ENCODE data around the gene PLEKHA3. TPM values are rescaled to one million over a fixed set of nuclear protein-coding genes. Genes with fewer than 3 reads are reported as not detected.
A peak's percentile ranks its signal among the peaks of the same experiment; 100 is the strongest.

Gene PLEKHA3
- total RNA-seq, 1 experiment from 2014 or later, result 30.5 TPM

- DNase-seq (ENCODE audit: low read depth, low spot score) (no peak), ATAC-seq (no peak)
- in situ Hi-C loops (cut with HindIII; ENCODE audit: low pct_unique_long_range_greater_than_20kb, low sequenced_read_pairs) (no loop called here), intact Hi-C loops (cut with micrococcal nuclease; ENCODE audit: unreplicated experiment) (no loop called here)
- H3K27me3 ChIP-seq (ENCODE audit: control insufficient read depth, insufficient read depth, low read length), result no peaks in the 10 kb centered on the region
- H3K4me3 ChIP-seq (ENCODE audit: low read depth in 2 of 2, low read length in 2 of 2), result no peak overlapping the region
- ChIA-PET CTCF (interaction anchor here (0.6 kb wide), 1 partner anchor 1657 kb away, joined by 3 read pairs; no protein-coding TSS in a partner anchor), POLR2A (no interaction called here)
- no peaks in the 10 kb centered on the region for H3K36me3 ChIP-seq (ENCODE audit: control insufficient read depth, insufficient read depth, low read length)
- no peaks in the 10 kb centered on the region for H3K9me3 ChIP-seq (ENCODE audit: control insufficient read depth, insufficient read depth, low read depth, low read length)
- H3K27ac ChIP-seq (ENCODE audit: low read length), result no peak overlapping the region
- TSS peak; percentile 29 for BruUV-seq (replicated peaks)
- TF ChIP-seq REST (IDR thresholded peaks at IDR 0.05; ENCODE audit: insufficient read depth in 1 of 2, low read depth in 2 of 2, low read length in 1 of 2), result no peak
- TF ChIP-seq CTCF (IDR thresholded peaks at IDR 0.05), result no peak
- no peak for TF ChIP-seq TCF7L2 (IDR thresholded peaks at IDR 0.05; ENCODE audit: low read depth, low read length)
- TF ChIP-seq SIN3A (IDR thresholded peaks at IDR 0.05; ENCODE audit: borderline replicate concordance, insufficient read depth, low read depth, low read length), result no peak
- no peaks in the 10 kb centered on the region for H3K4me1 ChIP-seq (ENCODE audit: control insufficient read depth, insufficient read depth, low read length)
These were observed 32.2 kb downstream of the PLEKHA3 start for GRCh38 chr2:178512484-178512883.

GRCh38 chr2:178513876-178514275 lies 33.6 kb downstream of the PLEKHA3 start:
- ATAC-seq (no peak), DNase-seq (ENCODE audit: low read depth, low spot score) (no peak)
- in situ Hi-C loops (cut with HindIII; ENCODE audit: low pct_unique_long_range_greater_than_20kb, low sequenced_read_pairs) (no loop called here), intact Hi-C loops (cut with micrococcal nuclease; ENCODE audit: unreplicated experiment) (no loop called here)
- ChIA-PET POLR2A (no interaction called here), CTCF (no interaction called here)
- Histone ChIP-seq H3K27ac (ENCODE audit: low read length) (no peak overlapping the region), H3K4me1 (ENCODE audit: control insufficient read depth, insufficient read depth, low read length) (no peaks in the 10 kb centered on the region), H3K27me3 (ENCODE audit: control insufficient read depth, insufficient read depth, low read length) (no peaks in the 10 kb centered on the region), H3K9me3 (ENCODE audit: control insufficient read depth, insufficient read depth, low read depth, low read length) (no peaks in the 10 kb centered on the region), H3K36me3 (ENCODE audit: control insufficient read depth, insufficient read depth, low read length) (no peaks in the 10 kb centered on the region), H3K4me3 (ENCODE audit: low read depth in 2 of 2, low read length in 2 of 2) (no peak overlapping the region)
- BruUV-seq (replicated peaks), result no TSS peak
- TF ChIP-seq SIN3A (IDR thresholded peaks at IDR 0.05; ENCODE audit: borderline replicate concordance, insufficient read depth, low read depth, low read length) (no peak), TCF7L2 (IDR thresholded peaks at IDR 0.05; ENCODE audit: low read depth, low read length) (no peak), REST (IDR thresholded peaks at IDR 0.05; ENCODE audit: insufficient read depth in 1 of 2, low read depth in 2 of 2, low read length in 1 of 2) (no peak), POLR2AphosphoS5 (IDR thresholded peaks at IDR 0.05; ENCODE audit: low read depth, low read length) (no peak), CTCF (IDR thresholded peaks at IDR 0.05) (no peak)
